M059J (cell line): Measurements from ENCODE around the gene SIK2. TPM values are rescaled to one million over a fixed set of nuclear protein-coding genes. Genes with fewer than 3 reads are reported as not detected.
"Not testable (repeated sequence)": the region's sequence is repeated elsewhere in the genome, so short reads cannot be mapped to it uniquely, and the experiment has no call there.

Source experiments
- DNase-seq: peaks from one replicate; pipeline ENCODE4 v3.0.0-alpha.2; 2012; ENCODE audit warnings: low read depth
- total RNA-seq: library from RNA; depleted of rRNA; stranded (reverse); fragments of >200 nt; shearing (Covaris generic); gene quantifications from 2 replicates; pipeline ENCODE4 v1.2.3, GENCODE V29; 2014

Gene SIK2
- total RNA-seq, 1 experiment from 2014 or later, result 19.4 TPM

DNA sequence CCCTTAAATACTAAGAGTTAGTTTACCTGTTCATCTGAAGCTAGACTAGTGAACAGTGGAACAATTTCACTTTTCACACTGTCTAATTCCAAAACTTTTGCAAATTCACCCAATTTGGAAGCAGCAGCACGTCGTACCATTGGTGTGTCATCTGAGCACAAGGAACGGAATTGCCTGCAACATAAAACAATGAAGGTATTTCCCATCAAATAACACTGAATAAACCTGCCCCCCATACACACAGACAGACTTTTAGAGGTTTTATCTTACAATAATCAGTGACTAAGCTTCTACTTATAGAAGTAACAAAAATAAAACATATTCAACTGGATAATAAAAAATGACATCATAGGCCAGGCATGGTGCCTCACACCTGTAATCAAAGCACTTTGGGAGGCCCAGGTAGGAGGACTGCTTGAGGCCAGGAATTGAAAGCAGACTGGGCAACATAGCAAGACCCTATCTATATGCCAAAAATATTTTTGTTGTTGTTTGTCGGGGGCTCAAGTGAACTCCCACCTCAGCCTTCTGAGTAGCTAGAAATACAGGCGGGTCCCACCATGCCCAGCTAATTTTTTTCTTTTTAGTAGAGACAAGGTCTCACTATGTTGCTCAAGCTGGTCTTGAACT is 157.6 kb downstream of the SIK2 start:
- no peak for DNase-seq

DNA sequence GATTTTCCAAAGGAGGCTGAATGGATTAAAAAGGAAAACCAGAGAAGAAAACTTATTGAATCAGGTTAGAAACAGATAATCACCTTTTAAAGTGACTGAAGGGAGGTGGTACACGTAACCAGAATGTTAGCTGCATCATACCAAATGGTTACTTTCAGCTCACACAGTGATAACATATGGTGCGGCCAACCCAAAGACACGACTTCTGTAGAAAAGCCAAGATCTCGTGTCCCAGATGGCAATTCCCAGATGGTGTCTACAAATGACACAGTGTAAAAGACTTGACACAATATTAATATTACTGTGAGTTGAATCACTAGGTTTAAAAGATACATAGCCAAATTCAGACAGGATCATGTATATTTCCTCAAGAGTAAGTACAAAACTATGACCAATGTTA is 158.8 kb downstream of the SIK2 start:
- no peak for DNase-seq

DNA sequence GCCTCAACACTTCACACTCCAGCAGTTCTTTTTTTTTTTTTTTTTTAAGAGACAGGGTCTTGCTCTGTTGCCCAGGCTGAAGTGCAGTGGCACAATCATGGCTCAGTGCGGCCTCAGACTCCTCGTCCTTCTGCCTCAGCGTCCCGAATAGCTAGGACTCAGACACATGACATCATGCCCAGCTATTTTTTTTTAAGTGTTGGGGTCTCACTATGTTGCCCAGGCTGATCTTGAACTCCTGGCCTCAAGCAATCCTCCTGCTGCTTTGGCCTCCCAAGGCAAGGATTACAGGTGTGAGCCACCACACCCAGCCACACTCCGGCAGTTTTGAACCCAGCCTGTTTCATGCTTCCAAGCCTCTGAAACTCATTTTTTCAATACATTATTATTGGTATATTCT is 160.3 kb downstream of the SIK2 start:
- DNase-seq, result no peak

DNA sequence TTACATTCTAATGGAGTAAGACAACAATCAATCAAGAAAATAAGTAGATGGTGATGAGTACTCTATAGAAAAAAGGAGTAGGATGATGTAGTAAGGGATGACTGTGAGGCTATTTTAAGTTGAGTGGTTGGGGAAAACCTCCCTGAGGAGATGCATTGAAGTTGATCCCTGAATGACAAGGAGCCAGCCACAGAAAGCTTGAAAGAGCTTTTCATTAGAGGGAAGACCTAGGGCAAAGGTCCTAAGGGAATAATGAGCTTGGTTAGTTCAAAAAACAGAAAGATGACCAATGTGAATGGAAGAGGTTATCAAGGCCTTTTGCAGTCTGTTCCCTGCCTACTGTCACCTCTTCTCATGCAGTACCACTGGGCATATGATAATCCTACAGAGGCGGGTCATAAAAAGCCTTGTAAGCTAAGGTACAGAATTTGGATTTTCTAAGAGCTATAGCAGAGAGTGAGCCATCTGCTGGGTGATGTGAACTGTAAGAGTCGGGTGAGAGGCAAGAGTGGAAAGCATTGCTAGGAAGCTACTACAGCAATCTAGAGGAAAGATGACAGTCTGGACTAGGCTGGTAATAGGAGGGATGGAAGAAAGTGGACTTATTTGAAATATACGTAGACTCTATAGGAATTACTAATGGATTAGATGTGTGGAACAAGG is 160.9 kb downstream of the SIK2 start:
- no peak for DNase-seq

DNA sequence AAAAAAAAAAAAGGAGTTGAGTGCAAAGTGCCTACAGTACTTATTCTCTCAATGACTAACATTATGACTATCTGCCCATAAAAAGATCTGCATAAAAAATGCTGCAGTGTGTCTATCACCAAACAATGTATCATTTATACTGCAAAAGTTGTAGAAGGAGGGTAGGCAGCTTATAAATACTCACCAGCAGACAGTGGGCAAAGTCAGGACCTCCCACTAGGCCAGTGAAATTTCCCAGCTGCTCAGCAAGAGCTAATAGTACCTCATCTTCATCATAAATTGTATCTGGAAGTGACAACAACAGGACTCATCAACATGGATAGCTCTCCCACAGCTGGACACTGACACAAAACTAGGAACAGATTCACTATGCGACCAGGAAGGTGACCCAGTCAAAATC is 162.4 kb downstream of the SIK2 start:
- peak; percentile 31 for DNase-seq

DNA sequence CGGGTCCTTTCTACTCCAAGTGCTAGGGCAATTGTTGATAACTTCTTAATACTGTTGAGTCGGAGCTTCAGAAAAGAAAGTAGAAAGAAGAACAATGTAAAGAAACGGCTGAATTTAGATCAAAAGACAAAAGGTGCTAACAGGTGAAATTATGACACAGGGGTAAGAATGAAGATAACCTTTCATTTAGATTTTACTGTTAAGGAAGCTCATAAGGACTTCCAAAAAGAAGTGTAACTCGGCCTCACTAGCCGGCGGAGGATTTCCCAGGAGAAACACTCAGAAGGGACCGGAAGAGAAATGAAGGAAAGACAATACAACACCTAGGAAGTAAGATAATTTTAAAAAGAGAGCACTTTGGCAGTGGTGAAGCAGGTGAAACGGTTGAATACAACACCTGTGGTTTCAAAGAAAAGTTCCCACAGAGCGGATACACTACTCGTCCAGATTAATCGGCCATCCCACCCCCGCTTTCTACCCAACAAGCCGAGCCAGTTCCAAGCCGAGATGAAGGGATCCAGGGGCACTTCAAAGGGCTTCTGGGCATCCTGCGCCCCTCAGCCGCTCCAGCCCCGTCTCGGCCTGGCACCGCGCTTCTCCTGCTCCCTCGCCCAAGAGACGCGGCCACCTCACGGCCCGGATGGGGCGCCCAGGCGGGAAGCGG is 163.2 kb downstream of the SIK2 start:
- peak; percentile 23 for DNase-seq

DNA sequence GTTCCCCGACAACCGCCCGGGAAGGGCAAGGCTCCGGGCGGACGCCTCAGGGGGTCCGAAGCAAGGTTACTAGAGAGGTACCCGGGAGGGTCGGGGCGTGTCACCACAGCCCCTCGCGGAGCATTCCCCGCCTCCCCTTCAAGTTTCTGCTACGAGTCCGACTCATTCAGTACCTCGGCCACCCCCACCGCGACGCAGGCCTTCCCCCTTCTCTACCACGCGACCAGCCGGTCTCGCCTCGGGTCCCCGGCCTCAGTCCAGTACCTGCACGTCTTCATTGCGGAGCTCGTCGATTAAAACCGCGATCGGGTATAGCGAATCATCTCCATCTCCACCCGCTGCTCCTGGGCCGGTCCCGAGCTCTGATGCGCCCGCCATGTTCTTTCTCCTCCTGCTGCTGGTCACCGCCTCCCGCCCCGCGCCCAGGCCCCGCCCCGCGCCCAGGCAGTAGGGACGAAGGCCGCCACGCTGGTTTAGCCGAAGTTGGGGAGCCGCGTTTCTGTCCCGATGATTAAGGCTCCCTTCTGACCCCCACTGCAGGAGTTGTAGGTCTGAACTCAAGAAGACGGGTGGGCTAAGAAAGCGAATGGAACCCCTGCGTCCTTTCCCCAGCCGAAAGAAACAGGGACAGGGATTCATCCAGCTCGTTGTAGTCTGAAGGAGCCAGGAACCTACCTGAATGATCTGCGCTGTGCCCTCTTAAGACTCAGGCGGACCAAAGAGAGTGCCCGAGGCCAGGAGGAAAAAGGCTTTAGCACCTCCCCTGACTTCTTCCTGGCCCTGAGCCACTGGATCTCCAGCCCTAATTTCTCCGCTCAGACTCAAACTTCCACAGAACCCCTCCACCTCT is 164.0 kb downstream of the SIK2 start, which contains the start of gene PPP2R1B:
TSS of gene PPP2R1B (minus strand) at position 406 of the 850 bp plus-strand sequence. CDS start at position 378, 28 bp downstream.
- peak; percentile 94 for DNase-seq

DNA sequence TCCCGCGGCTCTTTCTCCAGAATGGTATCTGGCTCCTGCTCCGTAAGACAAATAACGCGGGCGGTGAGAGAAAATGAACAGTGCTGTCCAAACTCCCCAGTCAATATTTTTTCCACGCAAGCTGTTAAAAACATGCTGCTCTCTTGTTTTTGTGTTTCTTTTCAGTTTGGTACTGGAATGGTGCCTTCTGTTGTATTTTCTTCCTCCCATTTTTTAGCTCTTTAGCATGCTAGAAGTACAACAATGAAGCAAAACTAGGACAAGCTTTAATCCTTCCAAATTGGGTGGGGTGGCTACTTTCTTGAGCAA is 164.5 kb downstream of the SIK2 start:
- DNase-seq, result no peak

DNA sequence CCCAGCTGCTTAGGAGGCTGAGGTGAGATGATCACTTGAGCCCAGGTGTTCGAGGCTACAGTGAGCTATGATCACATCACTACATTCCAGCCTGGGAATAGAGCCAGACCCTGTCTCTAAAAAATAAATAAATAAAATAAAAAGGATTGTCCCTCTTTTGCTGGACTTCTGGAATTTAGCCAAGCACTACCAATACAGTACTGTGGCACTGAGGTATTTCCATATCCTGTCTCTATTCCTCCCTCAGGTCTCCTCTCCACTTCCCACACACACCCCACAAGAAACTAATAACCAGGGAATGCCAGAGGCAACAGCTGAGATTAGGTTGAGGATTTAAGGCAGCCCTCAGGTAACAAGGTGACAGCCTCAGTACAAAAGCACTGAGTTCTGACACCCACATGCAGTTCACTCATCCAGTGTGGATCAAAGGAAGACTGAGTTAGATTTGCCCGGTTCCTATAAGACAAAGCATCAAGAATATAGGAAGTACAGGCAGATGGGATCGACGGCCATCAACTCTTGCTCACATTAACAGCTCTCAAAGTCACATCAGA is 168.4 kb downstream of the SIK2 start:
- peak; percentile 56 for DNase-seq

DNA sequence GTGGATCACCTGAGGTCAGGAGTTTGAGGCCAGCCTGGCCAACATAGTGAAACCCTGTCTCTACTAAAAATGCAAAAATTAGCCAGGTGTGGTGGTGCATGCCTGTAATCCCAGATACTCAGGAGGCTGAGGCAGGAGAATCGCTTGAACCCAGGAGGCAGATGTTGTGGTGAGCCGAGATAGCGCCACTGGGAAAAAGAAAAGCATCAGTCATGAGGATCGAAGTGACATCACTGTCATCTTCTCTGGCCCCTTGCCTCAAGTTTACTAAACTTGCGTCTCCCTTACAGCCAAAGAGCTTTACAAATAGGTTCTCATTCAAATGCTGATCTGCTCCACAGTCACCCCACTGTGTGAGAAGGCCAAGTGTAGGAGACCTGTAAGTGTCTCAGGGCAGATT is 169.0 kb downstream of the SIK2 start:
- DNase-seq, result not testable (repeated sequence)

DNA sequence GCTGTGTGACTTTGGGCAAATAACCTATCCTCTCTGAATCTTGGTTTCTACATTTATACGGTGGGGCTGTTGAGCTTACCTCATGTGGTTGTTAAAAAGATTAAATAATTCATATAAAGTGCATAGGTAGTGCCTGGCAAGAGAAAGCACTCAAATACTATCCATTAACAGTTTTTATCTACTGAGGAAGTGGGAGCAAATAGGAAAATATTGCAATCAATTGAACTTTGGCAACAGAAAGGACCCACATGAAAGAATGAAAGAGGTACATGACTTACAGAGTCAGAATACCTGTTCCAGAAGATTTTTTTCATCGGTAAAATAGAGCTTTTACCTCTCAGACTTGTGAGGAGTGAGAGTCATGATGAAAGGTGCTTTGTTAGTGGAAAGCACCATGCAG is 170.3 kb downstream of the SIK2 start:
- DNase-seq, result no peak

DNA sequence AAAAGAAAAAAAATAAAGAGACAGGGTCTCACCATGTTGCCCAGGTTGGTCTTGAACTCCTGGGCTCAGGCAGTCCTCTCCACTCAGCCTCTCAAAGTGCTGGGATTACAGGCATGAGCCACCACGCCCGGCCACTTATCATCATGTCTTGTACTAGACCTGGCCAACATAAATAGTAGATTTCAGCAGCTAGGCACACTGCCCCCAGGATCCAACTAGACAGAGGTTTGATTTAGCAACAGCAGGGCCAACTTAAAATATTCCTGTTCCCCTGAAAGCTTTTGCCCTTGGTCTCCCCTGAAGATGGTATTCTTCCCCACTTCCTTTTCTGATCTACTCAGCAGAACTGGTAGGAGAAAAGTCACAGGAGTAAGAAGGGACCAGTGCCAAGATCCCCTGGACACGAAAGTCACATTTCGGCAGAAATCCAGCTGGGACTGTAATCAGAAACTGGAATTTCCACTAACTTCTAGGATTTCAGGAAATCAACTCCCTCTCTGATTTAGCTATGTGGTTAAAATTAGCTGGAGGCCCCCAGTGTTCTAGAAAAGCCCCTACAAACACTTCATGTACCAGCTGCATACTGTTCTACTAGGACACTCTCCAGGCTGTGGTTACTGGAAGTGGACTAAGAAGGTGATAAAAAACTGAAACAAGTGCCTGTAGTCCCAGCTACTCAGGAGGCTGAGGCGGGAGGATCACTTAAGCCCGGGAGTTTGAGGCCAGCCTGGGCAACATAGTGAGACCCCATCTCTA is 172.9 kb downstream of the SIK2 start:
- peak; percentile 35 for DNase-seq

DNA sequence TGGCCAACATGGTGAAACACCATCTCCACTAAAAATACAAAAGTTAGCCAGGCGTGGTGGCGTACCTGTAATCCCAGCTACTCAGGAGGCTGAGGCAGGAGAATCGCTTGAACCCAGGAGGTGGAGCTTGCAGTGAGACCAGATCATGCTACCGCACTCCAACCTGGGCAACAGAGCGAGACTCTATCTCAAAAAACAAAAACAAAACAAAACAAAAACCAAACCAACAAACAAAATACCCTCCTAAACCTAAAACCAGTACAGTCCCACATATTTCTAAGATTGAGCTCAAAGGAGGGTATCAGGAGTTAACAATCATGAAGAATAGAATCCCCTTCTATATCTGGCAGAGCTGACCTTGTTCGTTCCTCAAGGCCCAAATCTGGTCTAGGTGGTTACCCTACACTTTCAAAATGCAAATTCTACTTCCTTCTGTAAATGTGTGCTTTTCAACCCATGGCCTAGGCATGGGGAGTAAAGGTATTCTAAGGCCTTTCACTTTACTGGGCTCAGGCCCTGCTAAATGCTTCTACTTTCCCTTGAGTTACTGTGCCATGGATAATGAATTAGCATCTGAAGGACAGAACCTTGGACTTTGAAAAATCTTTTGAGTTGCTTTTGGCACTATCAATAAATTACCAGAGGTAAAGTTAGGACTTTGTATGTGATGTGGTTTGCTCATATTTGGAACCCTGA is 174.3 kb downstream of the SIK2 start:
- no peak for DNase-seq

DNA sequence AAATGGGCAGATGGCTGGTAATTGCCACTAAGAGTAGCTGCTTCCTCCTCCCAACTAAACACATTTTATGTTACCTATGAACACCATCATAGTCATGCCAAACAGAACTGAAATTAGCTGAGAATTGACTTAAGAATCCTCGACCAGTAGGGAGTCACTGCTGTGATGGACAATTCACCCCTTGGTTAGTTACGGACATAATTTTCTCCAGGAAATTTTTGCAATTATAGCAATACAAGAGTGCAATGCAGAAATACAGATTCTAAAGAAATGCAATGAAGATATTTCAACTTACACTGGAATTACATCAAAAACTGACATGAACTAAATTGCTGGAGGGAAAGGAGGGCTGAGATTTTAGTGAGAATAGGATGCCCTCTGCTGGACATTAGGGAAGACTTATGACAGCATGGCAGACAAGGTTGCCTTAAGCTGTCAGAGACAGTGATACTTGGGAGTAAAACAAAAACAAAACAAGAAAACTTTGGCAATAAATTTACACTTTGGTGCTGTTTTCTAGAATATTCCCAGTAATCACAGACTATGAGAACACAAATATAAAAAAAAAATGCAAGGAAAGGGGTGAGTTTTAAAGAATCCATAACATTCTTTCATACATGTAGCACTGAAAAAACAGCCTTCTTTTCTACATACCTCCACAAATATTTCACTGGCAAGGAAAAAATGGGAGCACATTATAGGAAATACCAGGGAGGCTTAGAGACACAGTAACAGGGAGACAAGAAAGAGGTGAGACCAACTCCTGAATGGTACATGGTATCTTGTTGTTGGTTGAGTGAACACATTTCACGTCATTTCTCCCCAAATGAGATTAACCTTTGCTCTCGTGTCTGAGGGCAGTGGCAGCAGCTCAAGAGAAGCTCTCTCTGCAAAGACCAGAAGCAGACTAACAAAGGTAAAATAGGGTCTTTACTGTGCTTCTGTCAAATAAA is 175.1 kb downstream of the SIK2 start:
- DNase-seq, result peak; percentile 77

DNA sequence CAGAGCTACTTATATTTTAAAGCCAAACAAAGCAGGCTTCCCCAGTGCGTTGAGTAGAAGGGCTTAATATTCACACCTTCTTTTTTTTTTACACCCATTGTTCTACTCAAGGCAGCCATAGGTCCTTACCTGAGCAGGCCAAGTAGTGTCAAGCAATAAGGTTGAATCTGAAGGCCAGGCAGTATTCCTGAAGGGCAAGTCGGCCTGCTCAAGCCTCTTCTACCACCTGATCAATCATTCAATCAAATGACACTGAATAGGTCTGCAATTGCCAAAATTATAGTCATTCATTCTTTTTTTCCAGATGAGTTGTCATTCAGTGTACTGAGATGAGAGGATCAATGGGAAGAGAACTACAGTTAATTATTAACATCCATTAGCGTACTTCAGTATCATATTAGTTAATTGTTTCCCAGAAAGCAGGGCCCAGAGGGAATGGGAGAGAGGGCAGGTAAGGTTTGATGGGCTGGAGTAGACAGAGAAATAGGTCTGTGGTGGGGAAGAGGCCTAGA is 175.9 kb downstream of the SIK2 start:
- no peak for DNase-seq

DNA sequence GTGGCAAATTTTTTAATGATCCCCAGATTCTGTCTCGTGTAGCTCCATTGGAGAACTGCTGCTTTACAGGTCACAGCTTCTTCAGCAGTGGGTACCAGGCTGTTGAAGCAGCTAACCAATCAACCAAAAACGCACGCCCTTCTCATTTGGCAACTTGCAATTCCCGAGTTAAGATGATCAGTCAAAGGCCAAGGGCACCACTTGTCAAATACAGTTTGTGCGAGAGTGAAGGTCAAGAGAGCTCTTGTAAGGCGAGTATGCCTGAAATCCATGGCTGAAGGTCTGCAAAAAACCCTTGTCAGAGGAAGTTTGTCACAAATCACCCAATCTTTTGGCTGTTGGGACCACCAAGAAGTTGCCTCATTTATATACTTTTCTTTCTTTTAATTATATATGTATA is 176.9 kb downstream of the SIK2 start:
- no peak for DNase-seq
